Type B pancreatic cell (in vitro differentiated cells): ENCODE data around the gene NUDT4. TPM values are rescaled to one million over a fixed set of nuclear protein-coding genes. Genes with fewer than 3 reads are reported as not detected.

Source experiments
- DNase-seq: peaks from one replicate; pipeline ENCODE4 v3.0.0; 2021; ENCODE audit warnings: mixed read lengths; ENCODE audit not compliant: unreplicated experiment; ENCODE audit errors: extremely low spot score
- H3K27ac Mint-ChIP-seq: 2 replicates; pipeline ENCODE4 v1.8.0; 2021; ENCODE audit warnings: mild to moderate bottlenecking, mixed read lengths
- H3K27me3 Mint-ChIP-seq: 2 replicates; pipeline ENCODE4 v1.8.0; 2021; ENCODE audit warnings: mixed read lengths
- H3K36me3 Mint-ChIP-seq: 2 replicates; pipeline ENCODE4 v1.8.0; 2021; ENCODE audit warnings: mixed read lengths
- H3K4me1 Mint-ChIP-seq: one replicate; pipeline ENCODE4 v1.8.0; 2021; ENCODE audit warnings: mixed read lengths; ENCODE audit not compliant: unreplicated experiment
- H3K4me3 Mint-ChIP-seq: 2 replicates; pipeline ENCODE4 v1.8.0; 2021; ENCODE audit warnings: mild to moderate bottlenecking, mixed read lengths
- H3K9me3 Mint-ChIP-seq: 2 replicates; pipeline ENCODE4 v1.8.0; 2021; ENCODE audit warnings: mixed read lengths
- CTCF ChIP-seq: fragments of 200-600 bp; sonication (generic); conservative IDR thresholded peaks from 2 replicates; pipeline ENCODE4 v1.5.0; 2021; ENCODE audit warnings: antibody characterized with exemption, mild to moderate bottlenecking
- total RNA-seq: library from RNA; stranded (reverse); gene quantifications from 2 replicates; pipeline ENCODE4 v1.2.1, GENCODE V29; 2021; ENCODE audit warnings: low replicate concordance

Gene NUDT4
- total RNA-seq, 1 donor from 2014 or later = 89.8 TPM

- no peak overlapping the region for H3K4me3 Mint-ChIP-seq
- no peak for TF ChIP-seq CTCF
- no peak overlapping the region for H3K27ac Mint-ChIP-seq
- peaks cover 10% of the 10 kb centered on the region for H3K4me1 Mint-ChIP-seq
- H3K9me3 Mint-ChIP-seq = no peaks in the 10 kb centered on the region
- H3K36me3 Mint-ChIP-seq = no peaks in the 10 kb centered on the region
- H3K27me3 Mint-ChIP-seq = no peaks in the 10 kb centered on the region
- DNase-seq = no peak
Measured at GRCh38 chr12:93338598-93338997, 39.1 kb upstream of the NUDT4 start.

- TF ChIP-seq CTCF = no peak
- H3K9me3 Mint-ChIP-seq = no peaks in the 10 kb centered on the region
Measured at GRCh38 chr12:93339695-93340094, 38.0 kb upstream of the NUDT4 start.

DNA sequence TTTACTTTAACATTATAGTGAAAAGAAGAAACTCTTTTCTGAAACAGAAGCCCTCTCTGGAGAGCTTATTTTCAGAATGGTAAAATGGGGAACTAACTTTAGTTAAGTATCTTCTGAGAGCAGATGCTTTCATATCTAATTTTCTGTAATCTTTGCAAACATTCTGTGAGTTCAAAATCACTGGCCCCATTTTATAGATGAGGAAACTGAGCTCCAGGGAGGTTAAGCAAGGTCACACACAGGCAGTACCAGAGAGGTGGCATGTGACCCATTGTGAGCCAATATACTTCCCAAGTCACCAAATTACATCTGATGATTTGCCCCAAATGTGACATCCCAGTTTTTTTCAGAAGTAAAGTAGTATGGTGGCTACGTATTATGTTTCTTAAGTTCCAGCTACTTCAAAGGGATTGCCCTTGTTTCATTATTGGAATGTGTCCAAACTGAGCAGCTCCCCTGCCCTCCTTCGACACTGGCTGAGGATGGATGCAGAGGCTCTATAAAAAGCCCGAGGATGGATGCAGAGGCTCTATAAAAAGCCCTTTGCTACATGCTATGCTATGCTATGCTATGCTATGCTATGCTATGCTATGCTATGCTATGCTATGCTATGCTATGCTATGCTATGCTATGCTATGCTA lies 36.2 kb upstream of the NUDT4 start:
- DNase-seq = no peak
- TF ChIP-seq CTCF = no peak
- Mint-ChIP-seq H3K4me3 (no peak overlapping the region), H3K9me3 (no peaks in the 10 kb centered on the region), H3K27me3 (no peaks in the 10 kb centered on the region), H3K36me3 (no peaks in the 10 kb centered on the region), H3K4me1 (peaks cover 9% of the 10 kb centered on the region), H3K27ac (no peak overlapping the region)

More at GRCh38 chr12:93339695-93340094, 38.0 kb upstream of the NUDT4 start:
- no peaks in the 10 kb centered on the region for H3K27me3 Mint-ChIP-seq
- H3K4me3 Mint-ChIP-seq = no peak overlapping the region
- H3K27ac Mint-ChIP-seq = no peak overlapping the region
- peaks cover 10% of the 10 kb centered on the region for H3K4me1 Mint-ChIP-seq
- DNase-seq = no peak
- no peaks in the 10 kb centered on the region for H3K36me3 Mint-ChIP-seq

DNA sequence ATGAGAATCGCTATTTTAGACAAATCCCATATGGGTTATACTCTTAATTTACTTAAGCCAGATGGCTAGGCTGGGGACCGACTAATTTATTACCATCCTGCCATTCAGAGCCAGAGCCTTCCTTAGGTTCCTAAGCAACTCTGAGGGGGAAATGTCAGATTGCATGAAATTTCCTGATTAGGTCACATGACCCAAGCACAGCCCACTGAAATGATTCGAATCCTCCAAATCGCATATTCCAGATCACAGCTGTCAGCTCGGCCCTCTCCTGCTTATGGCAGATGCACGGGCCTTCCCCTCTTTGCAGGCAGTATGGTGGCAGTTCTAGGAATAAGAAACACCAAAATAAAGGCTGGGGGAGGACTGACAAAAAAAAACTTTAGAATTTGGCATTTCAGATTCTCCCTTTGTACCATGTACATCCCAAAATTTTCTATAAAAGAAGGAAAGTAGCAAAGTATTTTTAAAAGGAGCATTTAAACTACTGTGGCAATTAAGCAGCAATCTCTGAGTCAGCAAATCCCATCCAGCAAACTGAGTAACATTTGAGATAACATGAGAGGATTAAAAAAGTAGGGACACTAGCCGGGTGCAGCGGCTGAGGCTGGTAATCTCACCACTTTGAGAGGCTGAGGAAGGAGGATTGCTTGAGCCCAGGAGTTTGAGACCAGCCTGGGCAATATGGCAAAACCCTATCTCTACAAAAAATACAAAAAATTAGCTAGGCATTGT lies 30.5 kb upstream of the NUDT4 start:
- Mint-ChIP-seq H3K27me3 (no peaks in the 10 kb centered on the region), H3K36me3 (no peaks in the 10 kb centered on the region), H3K27ac (no peak overlapping the region), H3K4me1 (peaks cover 11% of the 10 kb centered on the region), H3K9me3 (no peaks in the 10 kb centered on the region), H3K4me3 (no peak overlapping the region)
- TF ChIP-seq CTCF = no peak
- no peak for DNase-seq

DNA sequence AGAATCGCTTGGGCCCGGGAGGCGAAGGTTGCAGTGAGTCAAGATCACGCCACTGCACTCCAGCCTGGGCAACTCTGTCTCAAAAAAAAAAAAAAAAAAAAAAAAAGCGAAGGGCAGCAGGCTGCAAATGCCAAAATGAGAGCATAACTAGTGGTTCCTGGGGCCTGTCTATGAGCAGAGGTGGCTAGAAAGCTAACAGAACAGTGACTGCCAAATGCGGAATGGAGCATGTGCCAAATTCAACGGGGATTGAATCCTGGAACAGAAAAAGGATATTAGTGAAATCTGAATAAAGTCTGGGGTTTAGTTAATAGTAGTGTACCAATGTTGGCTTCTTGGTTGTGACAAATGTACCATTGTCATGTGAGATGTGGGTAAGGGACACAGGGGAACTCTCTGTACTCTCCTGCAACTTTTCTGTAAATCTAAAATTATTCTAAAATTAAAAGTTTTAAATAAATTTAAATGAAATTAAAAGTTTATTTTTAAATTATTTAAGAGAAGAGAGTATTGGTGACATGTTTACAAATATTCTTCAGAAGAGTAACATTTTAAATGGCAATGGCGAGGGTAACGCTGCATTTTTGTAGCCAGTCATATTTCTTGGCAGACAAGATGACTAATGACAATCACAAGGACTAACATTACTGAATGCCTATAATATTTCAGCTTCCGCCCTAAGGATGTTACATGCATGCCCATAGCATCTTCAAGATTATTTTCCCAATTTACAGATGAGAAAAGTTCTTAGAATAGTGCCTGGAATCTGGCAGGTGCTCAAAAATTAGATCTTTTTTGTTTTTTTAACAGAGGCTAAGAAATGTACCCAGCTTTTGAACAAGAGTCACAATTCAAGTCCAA lies 28.9 kb upstream of the NUDT4 start:
- peaks cover 11% of the 10 kb centered on the region for H3K4me1 Mint-ChIP-seq
- DNase-seq = no peak
- no peaks in the 10 kb centered on the region for H3K27me3 Mint-ChIP-seq
- H3K9me3 Mint-ChIP-seq = no peaks in the 10 kb centered on the region
- no peak overlapping the region for H3K27ac Mint-ChIP-seq
- H3K4me3 Mint-ChIP-seq = no peak overlapping the region
- no peak for TF ChIP-seq CTCF
- H3K36me3 Mint-ChIP-seq = no peaks in the 10 kb centered on the region
